HG02938 (cell line): ENCODE measurements around the gene SH3PXD2A.

ENCODE experiments used
- ATAC-seq: cut with Tn5 transposase; IDR thresholded peaks from one replicate; pipeline ENCODE4 v1.9.1; 2021; ENCODE audit warnings: mild to moderate bottlenecking, moderate library complexity; ENCODE audit not compliant: unreplicated experiment

The SH3PXD2A gene

DNA sequence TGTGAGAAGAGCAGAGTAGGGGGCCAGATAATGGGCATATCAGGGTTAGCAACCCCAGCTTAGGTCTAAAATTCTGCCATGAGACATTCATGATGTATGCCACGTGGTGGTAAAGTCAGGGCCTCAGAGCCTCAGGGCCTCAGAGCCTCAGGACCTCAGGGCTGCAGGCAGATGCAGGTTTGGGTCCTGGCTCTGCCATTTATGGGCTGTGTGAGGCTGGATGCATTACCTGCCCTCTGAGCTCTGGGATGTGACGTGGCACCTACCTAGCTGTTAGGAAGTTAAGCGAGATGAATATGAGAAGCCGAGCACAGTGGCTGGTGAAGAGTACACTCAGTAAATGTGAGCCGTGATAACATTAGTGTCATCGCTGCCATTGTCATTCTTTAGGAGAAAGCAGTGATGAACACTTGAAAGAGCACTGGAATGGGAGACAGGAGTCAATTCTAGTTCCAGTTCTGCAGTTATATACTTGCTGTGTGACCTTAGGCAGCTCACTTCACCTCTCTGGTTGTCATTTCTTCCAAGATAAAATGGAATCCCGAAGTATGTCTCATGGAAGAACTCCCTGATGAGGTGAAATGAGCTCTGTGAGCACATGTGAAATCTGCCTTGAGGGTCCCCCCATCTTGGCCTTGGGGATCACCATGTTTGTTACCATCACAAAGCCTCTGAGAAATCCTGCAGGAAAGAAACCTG, 127.2 kb downstream of the SH3PXD2A start:
- no peak for ATAC-seq

DNA sequence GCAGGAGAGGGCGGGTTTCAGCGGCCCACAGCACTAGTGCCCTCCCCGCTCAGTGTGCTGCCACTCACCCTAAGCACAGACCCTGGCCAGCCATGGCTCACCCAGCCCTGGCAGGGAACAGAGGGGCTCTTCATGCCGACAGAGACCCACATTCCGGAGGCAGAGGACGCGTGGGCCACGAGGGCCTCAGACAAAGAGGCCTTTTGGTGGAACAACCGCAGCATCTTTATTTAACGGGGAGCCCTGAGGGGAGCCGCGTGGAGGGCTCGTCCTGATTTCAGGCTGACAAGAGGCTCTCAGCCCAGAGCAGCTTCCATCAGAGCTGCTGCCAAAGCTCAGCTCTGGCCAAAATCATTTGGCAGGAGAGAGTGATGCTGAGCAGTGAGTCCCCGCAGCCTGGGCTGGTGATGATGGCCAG, 127.8 kb downstream of the SH3PXD2A start:
- ATAC-seq, result no peak

DNA sequence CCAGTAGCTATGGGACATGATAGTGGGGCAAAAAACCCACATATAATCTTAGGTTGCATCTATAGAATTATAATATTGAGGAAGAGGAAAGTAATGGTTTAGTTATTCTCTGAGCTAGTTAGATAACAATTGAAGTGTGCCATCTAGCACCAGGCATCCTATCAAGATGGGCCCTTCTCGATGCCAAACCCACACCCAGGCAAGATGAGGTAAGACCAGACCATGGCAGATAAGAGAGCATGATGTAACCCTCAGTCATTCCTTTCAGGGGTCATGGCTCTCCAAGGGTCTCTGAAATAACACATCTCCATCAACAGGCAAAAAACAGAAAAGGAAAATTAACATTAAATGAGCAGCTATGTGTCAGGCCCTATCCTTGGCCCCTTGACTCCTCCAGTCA, 128.7 kb downstream of the SH3PXD2A start:
- ATAC-seq, result no peak

DNA sequence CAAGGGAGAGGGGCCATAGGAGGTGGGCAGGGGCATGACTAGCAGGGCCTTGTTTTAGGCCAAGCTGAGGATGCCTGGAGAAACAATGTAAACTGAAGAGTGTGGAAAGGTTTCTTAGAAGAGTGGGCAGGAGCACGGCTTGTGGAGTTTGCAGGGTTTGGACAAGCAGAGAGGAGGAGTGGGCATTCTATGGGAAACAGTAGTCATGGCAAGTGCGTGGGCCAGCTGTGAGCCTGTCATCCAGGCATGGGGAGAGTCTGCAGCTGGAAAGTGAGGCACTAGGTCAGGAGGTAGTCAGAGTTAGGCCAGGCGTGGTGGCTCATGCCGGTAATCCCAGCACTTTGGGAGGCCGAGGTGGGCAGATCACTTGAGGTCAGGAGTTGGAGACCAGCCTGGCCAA, 130.1 kb downstream of the SH3PXD2A start:
- no peak for ATAC-seq

DNA sequence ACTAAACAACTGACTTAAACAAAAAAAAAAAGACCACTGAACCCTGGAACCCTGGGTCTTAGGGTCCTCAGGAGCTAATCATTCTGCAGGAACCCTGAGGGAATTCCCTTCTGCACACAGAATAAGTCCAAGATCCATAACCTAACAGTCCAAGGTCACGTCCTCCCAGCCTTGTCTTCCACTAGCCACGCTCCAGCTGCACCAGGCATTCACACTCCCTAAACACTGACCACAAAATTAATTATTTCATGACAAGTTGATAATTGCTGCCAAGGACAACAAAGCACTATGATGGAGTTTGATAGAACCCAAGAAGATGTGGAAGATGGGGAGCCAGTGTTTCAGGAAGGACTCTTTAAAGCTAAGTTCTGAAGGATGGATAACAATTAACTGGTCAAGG, 130.6 kb downstream of the SH3PXD2A start:
- ATAC-seq, result no peak

DNA sequence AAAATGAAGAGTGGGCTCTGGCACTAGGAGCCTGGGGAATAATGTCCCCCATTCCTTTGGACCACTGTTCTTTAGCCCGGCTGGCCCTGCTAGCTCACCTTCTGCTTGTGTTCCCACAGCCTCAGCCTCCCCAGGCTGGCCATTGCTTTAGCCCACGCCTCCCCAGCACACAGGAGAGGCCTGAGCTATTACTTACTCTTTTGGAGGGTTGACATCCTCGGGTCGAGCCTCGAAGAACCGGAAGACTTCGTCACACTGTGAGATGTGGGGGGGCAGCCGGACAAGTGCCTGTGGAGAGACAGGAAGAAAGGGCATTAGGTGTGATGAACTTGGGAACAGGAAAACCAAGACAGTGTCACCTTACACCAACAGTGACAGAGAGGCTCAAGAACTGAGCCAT, 131.3 kb downstream of the SH3PXD2A start:
- ATAC-seq, result no peak

DNA sequence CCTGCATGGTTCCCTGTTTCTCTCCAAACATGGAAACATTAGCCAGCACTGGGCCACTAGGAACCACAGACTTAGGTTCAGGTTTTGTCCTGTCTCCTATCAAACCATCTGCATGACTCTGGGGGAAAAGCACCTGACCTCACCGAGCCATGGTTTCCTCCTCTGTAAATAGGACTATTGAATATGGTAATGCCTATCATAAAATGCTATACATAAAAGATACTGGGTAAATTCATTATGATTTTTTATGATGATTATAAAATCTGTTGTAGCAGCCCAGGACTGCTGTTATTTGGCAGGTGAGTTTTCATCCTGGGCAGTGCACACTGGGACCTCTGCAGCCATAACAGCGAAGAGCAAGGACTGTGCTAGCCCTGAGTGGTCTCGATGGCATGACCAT, 131.8 kb downstream of the SH3PXD2A start:
- no peak for ATAC-seq

DNA sequence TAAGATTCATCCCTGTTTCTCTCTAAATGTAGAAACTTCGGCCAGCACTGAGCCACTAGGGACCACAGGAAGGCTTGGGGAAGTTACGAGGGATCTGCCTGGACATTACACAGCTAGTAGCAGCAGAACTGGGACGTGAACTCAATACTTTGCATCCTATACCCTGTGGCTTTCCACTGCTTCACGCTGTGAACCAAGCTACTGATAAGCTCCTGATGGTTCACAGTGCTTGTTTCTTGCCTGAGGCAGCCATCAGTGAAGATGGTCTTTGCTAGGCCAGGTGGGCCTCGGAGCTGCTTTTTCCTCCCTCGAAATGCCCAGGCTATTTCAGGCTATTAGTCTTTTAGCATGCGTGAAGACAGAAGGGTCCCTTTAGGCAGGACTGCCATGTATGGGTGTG, 132.7 kb downstream of the SH3PXD2A start:
- ATAC-seq, result no peak

DNA sequence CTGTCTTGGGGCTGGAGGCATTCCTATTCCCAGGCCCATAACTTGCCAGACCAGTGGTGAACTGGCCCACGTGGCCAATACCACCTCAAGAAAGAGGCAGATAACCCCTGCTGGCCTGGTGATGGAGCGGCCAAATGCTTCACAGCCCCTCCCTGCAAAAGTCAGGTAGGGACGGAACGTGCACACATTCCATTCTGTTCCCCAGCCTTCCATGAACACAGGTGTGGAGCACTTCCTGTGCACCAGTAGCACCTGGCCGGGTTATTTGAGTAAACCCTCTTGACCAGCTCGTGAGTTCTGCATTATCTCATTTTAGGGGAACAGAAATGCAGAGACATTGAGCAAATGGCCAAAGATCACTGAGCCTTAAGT, 134.4 kb downstream of the SH3PXD2A start:
- ATAC-seq, result no peak

DNA sequence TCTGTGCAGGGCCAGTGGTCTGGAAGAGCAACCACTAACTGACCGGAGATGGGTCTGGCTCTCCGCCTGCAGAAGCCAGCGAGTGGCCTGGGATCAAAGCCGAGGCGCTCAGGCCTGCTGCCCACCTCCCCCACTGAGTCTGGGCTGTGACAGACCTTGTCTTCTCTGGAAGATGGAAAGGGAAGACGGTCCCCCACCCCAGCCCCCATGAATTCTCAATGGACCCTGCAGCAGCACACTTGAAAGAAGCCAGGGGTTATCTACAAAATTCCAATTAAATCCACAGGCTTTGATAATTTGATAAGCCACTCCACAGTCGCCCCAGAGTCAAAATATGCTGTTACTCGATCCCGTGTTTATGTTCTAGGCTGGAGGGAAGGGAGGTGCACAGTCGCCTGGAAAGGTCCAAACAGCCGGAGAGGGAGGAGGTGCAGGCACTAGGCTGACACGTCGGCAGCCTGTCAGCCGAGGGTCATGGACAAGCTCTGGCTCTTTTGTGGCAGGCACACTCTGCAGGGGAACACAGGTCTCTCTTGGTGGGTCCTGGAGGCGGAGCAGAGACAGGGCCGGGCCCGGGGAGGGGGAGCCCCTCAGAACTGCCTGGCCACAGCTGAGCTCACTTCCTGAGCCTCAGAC, 134.9 kb downstream of the SH3PXD2A start:
- no peak for ATAC-seq

DNA sequence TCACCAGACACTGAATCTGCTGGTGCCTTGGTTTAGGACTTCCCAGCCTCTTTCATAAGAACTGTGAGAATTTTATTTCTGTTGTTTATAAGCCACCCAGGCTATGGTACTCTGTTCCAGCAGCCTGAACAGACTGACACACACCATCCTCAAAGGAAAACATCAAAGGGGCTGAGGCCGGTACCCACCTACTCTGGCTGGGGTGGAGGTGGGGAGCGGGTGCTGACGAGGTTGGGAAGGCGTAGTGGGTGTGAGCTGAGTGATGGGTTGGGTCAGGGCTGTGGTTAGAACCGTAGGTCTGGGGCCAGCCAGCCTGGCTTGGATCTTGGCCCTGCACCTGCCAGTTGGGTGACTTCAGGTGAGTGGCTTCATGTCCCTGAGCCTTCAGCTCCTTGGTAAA, 136.3 kb downstream of the SH3PXD2A start:
- no peak for ATAC-seq

DNA sequence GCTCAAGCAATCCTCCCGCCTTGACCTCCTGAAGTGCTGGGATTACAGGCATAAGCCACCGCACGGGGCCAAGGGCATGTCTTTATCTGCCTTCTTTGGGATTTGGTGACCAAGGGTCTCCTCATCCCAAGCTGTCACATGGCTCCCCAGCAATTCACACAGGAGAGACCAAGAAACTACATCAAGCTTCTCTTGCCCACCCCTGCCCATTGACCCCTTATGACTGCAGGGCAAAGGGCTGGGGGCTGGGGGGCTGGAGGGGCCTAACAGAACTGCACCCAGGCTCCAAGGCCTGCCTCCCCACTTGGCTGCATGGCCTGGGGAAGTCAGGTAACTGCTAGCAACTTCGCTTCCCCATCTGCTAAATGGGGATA, 137.1 kb downstream of the SH3PXD2A start:
- no peak for ATAC-seq

DNA sequence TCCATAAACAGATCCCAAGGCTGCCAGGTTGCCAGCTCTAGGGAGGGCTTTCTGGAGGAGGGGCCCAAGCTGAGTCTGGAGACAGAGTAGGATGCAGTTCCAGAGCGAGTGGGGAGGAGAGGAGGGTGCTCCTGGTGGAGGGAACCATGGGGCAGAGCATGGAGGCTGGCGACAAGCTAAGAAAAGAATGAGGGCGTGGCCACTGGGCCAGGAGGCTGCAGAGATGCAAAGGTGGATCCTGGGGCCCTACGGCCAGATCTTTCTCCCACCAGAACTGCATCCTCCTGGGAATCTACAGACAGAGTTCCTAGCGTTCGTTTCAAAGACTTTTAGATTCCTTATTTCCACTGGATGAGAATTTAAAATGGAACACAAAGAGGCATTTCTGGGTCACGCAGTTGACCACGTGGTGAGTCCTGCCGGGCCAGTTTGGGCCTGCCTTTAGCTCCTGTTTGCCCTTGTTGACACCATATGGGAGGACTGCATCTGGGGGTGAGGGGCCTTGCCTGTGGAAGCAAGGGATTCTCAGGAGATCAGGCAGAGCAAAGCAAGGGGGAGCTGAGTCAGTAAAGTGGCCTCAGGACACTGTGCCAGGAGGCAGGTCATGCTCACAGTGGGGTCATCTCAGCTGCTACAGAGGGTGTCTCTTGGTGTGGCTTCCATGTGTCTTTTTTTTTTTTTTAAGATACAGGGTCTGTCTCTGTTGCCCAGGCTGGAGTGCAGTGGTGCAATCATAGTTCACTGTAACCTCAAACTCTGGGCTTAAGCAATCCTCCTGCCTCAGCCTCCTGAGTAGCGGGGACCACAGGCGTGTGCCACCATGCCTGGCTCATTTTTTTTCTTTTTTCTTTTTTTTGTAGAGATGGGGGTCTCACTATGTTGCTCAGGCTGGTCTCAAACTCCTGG, 137.8 kb downstream of the SH3PXD2A start:
- ATAC-seq, result no peak

DNA sequence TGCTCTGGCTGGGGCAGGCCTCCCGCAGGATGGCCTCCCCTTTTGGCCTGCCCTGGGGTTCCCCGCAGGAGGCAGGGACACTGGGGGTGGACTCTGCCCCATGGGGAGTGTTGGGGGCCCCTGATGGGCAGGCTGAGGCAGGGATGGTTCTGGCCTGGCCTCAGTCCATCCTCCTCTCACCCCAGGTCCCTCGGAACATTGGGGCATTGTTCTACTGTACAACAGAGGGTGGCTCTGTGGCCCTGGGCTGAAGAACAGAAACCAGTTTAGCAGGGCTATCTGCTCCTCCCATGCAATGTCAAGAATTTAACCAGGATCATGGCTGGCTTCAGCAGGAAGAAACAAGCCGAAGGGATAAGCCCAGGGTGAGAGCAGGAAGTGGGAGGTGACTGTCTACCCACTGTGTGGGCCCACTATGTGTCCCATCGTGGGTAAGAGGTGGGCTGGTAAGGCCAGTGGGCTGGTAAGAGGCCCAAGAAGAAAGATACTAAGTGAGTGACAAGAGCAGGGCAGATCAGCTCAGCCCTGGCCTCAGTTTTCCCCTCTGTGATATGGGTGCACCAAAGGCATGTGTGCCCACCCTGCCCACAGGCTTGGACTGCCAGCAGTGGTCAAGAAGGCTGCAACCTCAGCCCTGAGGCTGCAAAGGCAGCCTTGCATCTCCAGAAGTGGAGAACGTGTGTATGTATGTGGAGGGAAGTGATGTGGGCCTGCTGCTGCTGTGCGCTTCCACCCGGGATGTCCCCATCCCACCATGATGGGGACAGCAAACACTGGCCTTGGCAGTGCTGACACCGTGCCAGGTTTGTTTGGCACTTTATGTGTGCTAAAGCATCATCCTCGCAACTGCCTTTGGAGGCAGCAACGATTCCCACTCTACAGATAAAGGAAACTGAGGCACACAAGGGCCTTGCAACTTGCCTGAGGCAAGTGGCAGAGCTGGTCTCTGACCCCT, 138.9 kb downstream of the SH3PXD2A start:
- no peak for ATAC-seq

DNA sequence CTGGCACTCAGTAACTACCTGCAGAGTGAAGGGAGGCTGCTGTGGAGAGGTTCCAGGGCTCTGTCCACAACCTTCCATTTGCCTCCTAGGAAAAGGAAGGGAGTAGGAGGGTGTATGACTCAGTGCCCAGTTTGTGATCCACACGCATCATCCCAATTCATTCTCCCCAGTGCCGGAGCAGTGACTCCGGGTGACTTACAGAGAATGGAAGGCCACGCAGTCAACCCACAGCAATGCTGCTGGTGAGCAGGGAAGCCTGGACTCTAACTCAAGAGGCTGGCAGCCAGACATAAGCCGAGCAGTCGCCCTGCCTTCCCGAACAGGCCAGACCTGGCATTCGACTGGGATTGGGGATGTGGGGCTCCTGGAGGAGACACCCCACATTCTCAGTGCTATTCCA, 139.9 kb downstream of the SH3PXD2A start:
- ATAC-seq, result no peak

DNA sequence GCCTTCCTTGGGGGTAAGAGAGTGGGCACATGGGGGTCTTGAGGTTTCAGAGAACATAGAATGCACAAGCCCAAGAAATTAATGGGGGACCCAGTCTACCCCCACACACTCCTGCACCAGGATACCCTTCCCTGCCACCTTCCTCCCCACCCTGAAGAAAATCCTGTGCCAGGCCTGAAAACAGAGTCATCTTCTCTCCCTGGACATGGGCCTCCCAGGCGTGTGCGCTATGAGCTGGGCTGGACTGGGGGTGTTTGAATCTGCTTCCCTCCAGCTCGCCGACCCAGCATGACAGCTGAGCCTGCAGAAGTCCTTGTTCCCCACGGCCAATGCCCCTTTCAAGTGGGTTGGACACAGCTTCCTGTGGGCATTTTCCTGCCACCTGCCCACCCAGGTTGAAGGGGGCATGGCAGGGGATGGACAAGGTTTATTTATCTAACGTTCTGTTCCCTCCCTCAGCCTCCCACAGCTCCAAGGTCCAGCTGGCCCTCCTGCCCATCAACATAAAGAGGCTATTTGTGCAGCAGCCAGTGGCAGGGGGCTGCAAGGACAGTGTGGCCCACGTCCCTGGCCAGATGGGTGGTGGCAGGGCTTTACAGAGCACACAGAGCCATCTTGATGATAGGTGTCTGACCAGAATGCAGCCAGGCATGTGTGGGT, 141.0 kb downstream of the SH3PXD2A start:
- ATAC-seq, result no peak

DNA sequence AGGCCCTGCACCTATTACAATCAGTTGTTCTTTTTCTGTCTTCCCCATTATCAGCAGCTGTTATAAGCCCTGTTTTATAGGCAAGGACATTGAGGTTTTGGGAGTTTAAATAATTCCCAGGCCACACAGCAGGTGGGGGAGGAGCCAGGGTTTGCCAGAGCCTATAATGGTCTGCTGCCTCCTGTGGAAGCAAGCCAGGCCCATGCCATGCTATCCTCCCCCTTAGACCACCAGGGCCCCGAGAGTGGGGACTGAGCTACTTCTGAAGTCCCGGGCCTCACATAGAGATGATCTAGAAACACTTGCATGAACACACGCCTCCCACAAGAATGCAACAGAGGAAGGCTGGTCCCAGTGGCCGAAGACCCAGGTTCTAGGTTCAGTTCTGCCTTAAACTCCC, 141.7 kb downstream of the SH3PXD2A start:
- ATAC-seq, result no peak

DNA sequence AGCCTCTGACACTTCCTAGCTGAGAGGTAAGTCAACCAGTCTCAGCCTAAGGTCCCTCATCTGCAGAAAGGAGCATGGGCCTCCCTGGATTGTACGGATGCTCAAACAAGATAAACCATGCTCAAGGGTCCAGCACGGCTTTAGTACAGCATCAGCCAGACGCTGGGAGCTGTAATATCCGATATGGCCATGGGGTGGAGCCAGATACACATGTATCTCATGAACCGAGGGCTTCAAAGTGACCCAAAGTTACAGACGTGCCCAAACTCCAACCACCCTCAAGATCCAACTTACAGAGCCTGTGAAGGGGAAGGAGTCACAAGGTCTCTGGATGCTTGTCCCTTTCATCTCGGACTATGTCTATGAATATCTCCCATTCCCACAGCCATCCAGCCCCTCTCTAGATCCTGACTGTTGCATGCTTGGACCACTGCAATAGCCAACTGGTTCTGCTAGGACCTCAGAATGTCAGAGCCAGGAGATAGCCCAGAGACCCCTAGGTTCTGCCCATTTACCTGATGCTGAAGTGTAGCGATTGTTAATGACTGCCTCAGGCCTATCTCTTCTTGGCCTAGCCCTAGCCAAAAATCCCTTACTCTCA, 142.4 kb downstream of the SH3PXD2A start:
- peak; percentile 72 for ATAC-seq

DNA sequence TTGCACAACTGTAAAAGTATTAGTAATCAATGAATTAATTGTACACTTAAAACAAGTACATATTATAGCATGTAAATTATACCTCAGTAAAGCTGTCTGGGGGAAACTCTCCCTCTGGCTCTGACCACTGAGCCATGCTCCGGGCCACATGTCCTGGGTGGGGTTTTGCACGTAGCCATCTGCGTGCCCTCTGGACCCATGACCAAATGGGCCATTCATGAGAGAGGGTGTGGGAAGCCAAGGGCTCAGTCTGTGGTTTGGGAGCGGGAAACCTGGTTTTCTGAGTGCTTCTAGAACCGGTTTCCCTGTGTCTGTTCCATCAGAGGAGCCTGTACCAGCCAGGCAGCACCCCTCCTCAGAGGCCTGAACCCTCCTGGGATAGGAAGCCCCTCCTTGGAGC, 143.2 kb downstream of the SH3PXD2A start:
- ATAC-seq, result no peak
